ENCODE results near the gene CDKN2B-AS1. TPM values are rescaled to one million over a fixed set of nuclear protein-coding genes. Genes with fewer than 3 reads are reported as not detected.
A peak's percentile ranks its signal among the peaks of the same experiment; 100 is the strongest.

CDKN2B-AS1 gene
- total RNA-seq, 2 donors from 2014 or later: not detected

DNA sequence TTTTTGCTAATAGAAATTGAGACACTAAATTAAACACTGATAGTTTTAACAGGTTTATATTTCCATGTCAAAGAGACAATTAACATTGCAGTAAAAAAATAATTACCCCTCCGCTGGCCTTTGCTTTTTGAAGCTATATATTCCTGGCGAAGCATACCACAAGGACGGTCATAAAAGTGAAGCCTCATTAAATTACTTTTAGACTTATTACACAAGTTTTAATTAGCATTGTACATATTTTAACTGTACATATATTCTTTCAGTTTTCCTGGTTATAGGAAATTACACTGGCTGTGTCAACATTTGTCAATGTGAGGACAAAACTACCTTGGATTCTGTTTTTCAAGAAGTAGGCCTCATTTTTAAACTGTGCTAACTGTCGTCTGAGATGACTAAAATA, 1.6 kb upstream of the CDKN2B-AS1 start:
- TF ChIP-seq, protein P1, sequence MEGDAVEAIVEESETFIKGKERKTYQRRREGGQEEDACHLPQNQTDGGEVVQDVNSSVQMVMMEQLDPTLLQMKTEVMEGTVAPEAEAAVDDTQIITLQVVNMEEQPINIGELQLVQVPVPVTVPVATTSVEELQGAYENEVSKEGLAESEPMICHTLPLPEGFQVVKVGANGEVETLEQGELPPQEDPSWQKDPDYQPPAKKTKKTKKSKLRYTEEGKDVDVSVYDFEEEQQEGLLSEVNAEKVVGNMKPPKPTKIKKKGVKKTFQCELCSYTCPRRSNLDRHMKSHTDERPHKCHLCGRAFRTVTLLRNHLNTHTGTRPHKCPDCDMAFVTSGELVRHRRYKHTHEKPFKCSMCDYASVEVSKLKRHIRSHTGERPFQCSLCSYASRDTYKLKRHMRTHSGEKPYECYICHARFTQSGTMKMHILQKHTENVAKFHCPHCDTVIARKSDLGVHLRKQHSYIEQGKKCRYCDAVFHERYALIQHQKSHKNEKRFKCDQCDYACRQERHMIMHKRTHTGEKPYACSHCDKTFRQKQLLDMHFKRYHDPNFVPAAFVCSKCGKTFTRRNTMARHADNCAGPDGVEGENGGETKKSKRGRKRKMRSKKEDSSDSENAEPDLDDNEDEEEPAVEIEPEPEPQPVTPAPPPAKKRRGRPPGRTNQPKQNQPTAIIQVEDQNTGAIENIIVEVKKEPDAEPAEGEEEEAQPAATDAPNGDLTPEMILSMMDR (IDR thresholded peaks at IDR 0.05): no peak
- H3K9me3 ChIP-seq: no peaks in the 10 kb centered on the region
- H3K27ac ChIP-seq: no peak overlapping the region
- no peak for DNase-seq (ENCODE audit: low spot score)
- no peaks in the 10 kb centered on the region for H3K36me3 ChIP-seq
- H3K4me3 ChIP-seq: no peak overlapping the region
- peaks cover 0 to 34% of the 10 kb centered on the region in 2 donors for H3K27me3 ChIP-seq
- peaks cover 0 to 18% of the 10 kb centered on the region in 2 donors for H3K4me1 ChIP-seq

GRCh38 chr9:21993893-21994555, 567 bp upstream of the CDKN2B-AS1 start, which contains the start of gene CDKN2A:
Gene CDKN2A, minus strand, starts transcription at chr9:21994392.
- Histone ChIP-seq H3K9me3 (no peaks in the 10 kb centered on the region), H3K27me3 (peaks cover 0 to 29% of the 10 kb centered on the region in 2 donors), H3K4me3 (peak within 1 kb of the TSS; percentile 64 to 72), H3K4me1 (peaks cover 0 to 18% of the 10 kb centered on the region in 2 donors), H3K27ac (peak within 1 kb of the TSS; percentile 58 to 79), H3K36me3 (no peaks in the 10 kb centered on the region)
- DNase-seq (ENCODE audit: low spot score): peak; percentile 58
- TF ChIP-seq, protein P1 (IDR thresholded peaks at IDR 0.05): no peak

DNA sequence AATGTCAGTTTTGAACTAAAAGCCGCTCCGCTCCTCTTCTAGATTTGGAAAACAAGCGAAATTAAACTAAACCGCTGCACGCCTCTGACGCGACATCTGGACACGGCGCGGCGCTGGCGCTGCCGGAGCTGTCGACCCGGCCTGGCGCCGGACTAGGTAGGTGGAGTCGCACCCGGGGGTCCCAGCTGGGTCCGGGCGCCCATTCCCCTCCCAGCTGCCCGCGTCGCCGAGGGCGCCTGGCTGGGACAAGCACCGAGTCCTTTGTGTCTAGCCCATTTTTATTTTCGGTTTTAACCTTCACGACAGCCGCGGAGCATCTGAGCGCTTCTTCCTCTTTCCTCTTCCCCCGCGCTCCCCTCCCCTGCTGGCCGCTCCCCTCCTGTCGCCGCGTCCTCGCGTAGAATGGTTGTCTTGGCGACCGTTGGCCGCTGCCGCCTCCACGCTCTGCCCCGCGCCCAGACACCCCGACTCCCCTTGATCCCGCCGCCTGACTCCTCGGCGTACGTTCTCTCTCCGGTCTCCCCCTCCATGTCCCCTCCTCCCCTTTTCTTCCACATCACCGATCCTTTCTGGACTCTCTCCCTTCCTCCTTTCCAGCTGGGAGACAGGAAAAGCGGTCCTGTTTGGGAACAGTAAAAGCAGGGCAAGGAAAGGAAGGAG, 545 bp downstream of the CDKN2B-AS1 start:
- Histone ChIP-seq H3K27me3 (peaks cover 0 to 19% of the 10 kb centered on the region in 2 donors), H3K9me3 (no peaks in the 10 kb centered on the region), H3K36me3 (no peaks in the 10 kb centered on the region), H3K27ac (peak overlapping the region; percentile 58 to 79), H3K4me1 (peaks cover 0 to 18% of the 10 kb centered on the region in 2 donors), H3K4me3 (peak overlapping the region; percentile 64 to 72)
- DNase-seq (ENCODE audit: low spot score): peak; percentile 66
- TF ChIP-seq, protein P1 (IDR thresholded peaks at IDR 0.05): no peak

DNA sequence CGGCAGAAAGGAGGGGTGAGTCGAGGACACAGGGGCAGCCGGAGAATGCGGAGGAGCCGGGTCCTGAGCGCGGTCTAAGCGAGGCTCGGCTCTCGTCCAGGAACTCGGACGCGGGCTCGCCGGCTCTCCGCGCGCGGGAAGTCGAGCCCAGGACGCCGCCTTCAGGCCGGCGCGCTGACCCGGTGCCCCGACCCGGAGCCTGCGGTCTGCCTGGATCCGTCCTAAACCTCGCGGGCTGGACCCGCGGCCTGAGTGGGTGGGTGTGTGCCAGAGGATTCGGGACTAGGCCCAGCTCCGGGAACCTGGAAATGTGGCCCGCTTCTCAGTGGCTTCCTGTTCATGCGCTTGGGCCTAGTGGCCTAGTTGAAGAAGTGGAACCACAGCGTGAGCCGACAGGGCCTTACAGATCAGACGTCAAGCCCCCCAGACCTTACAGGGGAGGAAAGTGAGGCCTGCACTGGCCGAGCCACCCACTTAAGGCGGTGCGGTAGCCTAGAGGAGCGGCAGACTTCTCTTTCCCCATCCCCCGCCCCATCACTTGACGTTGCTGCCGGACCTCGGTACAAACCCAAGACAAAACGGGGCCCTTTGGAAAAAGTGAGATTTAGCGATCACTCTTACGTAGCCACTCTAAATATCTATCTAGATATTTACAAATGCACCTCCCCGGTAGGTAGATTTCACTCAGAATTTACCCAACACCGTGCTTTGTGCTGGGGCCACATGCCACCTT, 1.2 kb downstream of the CDKN2B-AS1 start:
- Histone ChIP-seq H3K4me1 (peaks cover 0 to 18% of the 10 kb centered on the region in 2 donors), H3K27ac (peak overlapping the region; percentile 58 to 79), H3K4me3 (peak overlapping the region; percentile 64 to 72), H3K27me3 (peaks cover 0 to 16% of the 10 kb centered on the region in 2 donors), H3K9me3 (no peaks in the 10 kb centered on the region), H3K36me3 (no peaks in the 10 kb centered on the region)
- DNase-seq (ENCODE audit: low spot score): peak; percentile 59
- TF ChIP-seq, protein P1 (IDR thresholded peaks at IDR 0.05): peak in 1 of 2 donors; percentile 45

GRCh38 chr9:21996438-21996837, 1.8 kb downstream of the CDKN2B-AS1 start:
- TF ChIP-seq, protein P1 (IDR thresholded peaks at IDR 0.05): no peak
- DNase-seq (ENCODE audit: low spot score): no peak
- no peaks in the 10 kb centered on the region for H3K36me3 ChIP-seq
- H3K27me3 ChIP-seq: peaks cover 0 to 14% of the 10 kb centered on the region in 2 donors
- no peak overlapping the region for H3K27ac ChIP-seq
- H3K4me1 ChIP-seq: peaks cover 0 to 18% of the 10 kb centered on the region in 2 donors
- no peaks in the 10 kb centered on the region for H3K9me3 ChIP-seq
- no peak overlapping the region for H3K4me3 ChIP-seq

Measured in right atrium auricular region (tissue), 2 donors.